ENCODE results near the gene KLHL21.
"Not testable (repeated sequence)": the region's sequence is repeated elsewhere in the genome, so short reads cannot be mapped to it uniquely, and the experiment has no call there.

KLHL21 gene

GRCh38 chr1:6584126-6585080 lies 18.3 kb downstream of the KLHL21 start:
- DNase-seq (ENCODE audit: low spot score) = no peak

DNA sequence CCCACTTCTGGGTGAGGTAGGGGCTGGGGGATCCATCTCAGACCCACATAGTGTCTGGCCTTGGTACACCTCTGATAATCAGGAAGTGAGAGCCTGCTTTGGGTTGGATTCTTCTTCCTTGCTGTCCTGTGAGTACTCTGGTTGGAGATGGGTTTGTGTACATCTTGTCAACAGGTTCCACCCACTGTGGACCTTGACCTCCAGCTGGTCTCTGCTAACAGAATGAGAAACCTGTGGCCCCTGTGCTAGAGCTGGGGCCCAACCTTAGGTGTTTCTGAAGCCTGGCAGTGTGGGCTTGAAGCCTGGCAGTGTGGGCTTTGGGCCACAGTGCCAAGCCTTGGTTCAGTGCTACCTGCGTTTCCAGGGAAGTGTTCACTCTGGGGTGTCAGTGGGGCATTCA lies 20.3 kb downstream of the KLHL21 start:
- DNase-seq (ENCODE audit: low spot score) = no peak

DNA sequence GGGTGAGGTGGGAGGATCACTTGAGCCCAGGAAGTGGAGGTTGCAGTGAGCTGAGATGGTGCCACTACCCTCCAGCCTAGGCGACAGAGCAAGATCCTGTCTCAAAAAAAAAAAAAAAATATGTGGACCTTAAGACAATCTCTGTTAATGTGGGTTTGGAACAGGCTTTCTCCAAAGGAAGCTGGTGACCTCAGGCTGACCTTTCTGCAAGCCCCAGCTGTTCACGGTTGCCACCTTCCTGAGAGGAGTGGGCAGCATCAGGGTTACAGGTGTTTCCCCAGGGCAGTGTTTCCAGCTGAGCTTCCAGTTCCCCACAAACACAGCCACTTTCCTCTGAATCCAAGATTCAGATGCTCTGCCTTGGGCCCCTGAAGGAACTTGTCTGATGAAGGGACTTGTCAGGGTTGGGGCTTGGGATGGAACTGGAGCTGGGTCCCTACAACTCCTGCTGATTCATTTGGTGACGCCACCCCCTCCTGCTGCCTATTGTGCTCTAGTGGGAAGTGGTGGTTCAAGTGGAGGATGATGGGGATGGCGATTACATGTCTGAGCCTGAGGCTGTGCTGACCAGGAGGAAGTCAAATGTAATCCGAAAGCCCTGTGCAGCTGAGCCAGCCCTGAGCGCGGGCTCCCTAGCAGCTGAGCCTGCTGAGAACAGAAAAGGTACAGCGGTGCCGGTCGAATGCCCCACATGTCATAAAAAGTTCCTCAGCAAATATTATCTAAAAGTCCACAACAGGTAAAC lies 20.9 kb downstream of the KLHL21 start:
- no peak for DNase-seq (ENCODE audit: low spot score)

- no peak for DNase-seq (ENCODE audit: low spot score)
These were observed 21.9 kb downstream of the KLHL21 start for GRCh38 chr1:6580593-6581409.

DNA sequence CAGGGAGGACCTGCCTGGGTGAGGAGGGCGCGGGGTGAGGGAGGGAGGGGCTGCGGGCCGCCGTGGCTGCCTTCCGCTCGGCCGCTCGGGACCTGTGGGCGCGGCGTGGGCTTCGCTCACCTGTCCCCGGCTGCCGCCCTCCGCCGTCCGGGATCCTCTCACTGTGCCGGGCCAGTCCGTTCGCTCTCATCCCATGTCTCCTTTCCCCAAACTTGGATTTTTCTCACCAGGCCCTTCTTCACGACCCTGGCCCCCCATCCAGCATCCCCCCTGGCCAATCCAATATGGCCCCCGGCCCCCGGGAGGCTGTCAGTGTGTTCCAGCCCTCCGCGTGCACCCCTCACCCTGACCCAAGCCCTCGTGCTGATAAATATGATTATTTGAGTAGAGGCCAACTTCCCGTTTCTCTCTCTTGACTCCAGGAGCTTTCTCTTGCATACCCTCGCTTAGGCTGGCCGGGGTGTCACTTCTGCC lies 22.5 kb downstream of the KLHL21 start:
- no peak for DNase-seq (ENCODE audit: low spot score)

DNA sequence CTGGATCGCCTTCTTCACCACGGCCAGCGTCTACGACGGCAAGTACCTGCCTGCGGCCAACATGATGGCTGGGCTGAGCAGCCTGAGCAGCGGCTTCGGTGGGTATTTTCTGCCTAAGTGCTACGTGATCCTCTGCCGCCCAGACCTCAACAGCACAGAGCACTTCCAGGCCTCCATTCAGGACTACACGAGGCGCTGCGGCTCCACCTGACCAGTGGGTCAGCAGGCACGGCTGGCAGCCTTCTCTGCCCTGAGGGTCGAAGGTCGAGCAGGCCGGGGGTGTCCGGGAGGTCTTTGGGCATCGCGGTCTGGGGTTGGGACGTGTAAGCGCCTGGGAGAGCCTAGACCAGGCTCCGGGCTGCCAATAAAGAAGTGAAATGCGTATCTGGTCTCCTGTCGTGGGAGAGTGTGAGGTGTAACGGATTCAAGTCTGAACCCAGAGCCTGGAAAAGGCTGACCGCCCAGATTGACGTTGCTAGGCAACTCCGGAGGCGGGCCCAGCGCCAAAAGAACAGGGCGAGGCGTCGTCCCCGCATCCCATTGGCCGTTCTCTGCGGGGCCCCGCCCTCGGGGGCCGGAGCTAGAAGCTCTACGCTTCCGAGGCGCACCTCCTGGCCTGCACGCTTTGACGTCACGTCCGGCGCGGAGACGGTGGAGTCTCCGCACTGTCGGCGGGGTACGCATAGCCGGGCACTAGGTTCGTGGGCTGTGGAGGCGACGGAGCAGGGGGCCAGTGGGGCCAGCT lies 23.1 kb downstream of the KLHL21 start, which contains the start of gene ZBTB48:
Gene ZBTB48, plus strand, starts transcription at position 621 of the 745 bp plus-strand sequence. CDS start 616 bp downstream, outside the sequence.
- peak; percentile 99 for DNase-seq (ENCODE audit: low spot score)

DNA sequence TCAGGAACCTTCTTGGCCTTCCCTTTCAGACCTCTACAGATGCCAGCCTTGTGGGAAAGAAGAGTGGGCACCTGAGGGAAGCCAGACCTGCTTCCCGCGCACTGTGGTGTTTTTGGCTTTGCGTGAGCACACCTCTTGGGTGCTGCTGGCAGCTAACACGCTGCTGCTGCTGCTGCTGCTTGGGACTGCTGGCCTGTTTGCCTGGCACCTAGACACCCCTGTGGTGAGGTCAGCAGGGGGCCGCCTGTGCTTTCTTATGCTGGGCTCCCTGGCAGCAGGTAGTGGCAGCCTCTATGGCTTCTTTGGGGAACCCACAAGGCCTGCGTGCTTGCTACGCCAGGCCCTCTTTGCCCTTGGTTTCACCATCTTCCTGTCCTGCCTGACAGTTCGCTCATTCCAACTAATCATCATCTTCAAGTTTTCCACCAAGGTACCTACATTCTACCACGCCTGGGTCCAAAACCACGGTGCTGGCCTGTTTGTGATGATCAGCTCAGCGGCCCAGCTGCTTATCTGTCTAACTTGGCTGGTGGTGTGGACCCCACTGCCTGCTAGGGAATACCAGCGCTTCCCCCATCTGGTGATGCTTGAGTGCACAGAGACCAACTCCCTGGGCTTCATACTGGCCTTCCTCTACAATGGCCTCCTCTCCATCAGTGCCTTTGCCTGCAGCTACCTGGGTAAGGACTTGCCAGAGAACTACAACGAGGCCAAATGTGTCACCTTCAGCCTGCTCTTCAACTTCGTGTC lies 23.9 kb downstream of the KLHL21 start:
- DNase-seq (ENCODE audit: low spot score) = no peak

GRCh38 chr1:6577831-6578525 lies 24.7 kb downstream of the KLHL21 start:
- no peak for DNase-seq (ENCODE audit: low spot score)

DNA sequence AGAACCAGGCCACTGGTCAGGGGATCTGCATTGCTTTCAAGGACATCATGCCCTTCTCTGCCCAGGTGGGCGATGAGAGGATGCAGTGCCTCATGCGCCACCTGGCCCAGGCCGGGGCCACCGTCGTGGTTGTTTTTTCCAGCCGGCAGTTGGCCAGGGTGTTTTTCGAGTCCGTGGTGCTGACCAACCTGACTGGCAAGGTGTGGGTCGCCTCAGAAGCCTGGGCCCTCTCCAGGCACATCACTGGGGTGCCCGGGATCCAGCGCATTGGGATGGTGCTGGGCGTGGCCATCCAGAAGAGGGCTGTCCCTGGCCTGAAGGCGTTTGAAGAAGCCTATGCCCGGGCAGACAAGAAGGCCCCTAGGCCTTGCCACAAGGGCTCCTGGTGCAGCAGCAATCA lies 27.9 kb downstream of the KLHL21 start:
- DNase-seq (ENCODE audit: low spot score) = no peak

GRCh38 chr1:6574025-6574620 lies 28.5 kb downstream of the KLHL21 start:
- no peak for DNase-seq (ENCODE audit: low spot score)

DNA sequence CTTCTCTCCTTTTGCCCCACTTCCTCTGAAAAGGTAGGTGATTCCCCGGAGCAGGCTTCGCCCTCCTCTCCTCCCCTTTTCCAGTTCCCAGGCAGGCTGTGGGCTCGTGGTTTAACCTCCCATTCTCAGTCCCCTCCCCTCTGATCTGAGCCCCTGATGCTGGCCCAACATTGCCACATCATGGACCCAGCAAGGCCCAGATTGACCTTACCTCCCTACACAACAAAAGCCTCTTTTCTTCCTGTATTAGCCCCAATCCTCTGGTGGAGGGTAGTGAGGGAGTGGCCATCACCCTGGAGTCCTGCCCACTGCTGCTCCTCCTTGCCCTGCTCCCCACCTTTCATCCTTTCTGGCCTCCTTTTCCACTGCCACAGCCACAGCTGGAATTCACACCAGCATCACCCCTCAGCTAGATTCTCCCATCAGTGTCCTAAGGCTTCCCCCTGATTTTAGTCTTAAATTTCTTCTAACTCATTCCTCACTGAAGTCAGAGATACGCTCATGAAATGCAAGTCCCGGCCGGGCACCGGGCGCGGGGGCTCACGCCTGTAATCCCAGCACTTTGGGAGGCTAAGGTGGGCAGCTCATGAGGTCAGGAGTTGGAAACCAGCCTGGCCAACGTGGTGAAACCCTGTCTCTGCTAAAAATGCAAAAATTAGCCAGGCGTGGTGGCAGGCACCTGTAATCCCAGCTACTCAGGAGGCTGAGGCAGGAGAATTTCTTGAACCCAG lies 29.9 kb downstream of the KLHL21 start:
- DNase-seq (ENCODE audit: low spot score) = no peak

DNA sequence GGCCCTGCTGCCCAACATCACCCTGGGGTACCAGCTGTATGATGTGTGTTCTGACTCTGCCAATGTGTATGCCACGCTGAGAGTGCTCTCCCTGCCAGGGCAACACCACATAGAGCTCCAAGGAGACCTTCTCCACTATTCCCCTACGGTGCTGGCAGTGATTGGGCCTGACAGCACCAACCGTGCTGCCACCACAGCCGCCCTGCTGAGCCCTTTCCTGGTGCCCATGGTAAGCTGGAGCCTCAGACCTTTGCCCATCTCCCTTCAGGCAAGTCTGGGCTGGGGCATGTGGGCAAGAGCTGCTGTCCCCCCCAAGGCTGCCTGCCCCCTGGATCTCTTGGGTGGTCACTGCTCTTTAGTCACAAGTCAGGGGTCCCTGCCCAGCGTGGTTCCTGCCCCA lies 31.7 kb downstream of the KLHL21 start:
- DNase-seq (ENCODE audit: low spot score) = no peak

GRCh38 chr1:6570100-6570499 lies 32.6 kb downstream of the KLHL21 start:
- no peak for DNase-seq (ENCODE audit: low spot score)

DNA sequence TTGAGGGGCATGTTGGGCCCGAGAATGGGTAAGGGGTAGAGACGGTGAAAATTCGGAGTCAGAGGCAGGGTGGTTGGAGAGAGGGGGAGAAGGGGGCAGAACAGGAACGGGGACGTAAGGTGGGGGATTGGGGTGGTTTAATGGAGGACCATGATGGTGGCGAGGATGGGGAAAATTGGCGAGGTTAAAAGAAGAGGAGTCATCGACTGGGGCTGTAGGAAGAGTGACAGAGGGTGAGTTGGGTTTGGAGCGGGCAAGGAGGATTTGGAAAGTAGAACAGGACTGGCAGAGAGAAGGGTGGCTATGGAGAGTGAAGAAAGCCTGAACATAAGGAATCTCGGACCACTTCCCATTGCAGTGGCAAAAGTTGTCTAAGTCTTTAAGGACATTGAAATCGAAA lies 33.6 kb downstream of the KLHL21 start:
- DNase-seq (ENCODE audit: low spot score) = no peak

DNA sequence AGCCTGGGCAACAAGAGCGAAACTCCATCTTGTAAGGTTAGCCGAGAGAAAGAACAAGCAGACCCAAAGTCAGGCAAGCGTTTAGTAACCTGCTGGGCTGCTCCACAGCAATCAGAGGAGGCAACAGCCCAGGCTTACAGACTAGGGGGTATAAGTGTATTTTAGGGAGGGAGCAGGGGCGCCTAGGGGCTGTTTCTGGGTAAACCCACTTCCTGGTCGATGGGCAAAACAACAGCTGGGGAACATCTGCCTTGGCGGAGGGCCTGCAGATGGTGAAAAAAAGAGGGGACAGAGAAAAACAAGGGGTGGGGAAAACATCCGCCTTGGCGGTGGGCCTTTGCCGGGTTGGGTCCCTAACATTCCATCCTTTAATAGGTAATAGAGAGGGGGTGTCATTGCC lies 42.4 kb downstream of the KLHL21 start:
- DNase-seq (ENCODE audit: low spot score) = no peak

GRCh38 chr1:6559161-6559560 lies 43.5 kb downstream of the KLHL21 start:
- not testable (repeated sequence) for DNase-seq (ENCODE audit: low spot score)

DNA sequence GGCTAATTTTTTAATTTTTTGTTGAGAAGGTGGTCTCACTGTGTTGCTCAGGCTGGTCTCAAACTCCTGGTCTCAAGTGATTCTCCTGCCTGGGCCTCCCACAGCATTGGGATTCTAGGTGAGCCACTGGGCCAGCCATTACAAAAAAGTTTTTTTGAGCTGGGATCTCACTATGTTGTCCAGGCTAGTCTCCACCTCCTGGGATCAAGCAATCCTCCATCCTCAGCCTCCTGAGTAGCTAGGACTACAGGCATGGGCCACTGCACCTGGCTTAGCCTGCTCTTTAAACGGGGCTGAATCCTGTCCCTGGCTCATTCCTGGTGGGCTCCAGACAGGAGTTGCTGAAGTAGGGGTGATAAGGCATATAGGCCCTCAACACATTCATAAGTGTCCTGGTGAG lies 45.1 kb downstream of the KLHL21 start:
- no peak for DNase-seq (ENCODE audit: low spot score)

DNA sequence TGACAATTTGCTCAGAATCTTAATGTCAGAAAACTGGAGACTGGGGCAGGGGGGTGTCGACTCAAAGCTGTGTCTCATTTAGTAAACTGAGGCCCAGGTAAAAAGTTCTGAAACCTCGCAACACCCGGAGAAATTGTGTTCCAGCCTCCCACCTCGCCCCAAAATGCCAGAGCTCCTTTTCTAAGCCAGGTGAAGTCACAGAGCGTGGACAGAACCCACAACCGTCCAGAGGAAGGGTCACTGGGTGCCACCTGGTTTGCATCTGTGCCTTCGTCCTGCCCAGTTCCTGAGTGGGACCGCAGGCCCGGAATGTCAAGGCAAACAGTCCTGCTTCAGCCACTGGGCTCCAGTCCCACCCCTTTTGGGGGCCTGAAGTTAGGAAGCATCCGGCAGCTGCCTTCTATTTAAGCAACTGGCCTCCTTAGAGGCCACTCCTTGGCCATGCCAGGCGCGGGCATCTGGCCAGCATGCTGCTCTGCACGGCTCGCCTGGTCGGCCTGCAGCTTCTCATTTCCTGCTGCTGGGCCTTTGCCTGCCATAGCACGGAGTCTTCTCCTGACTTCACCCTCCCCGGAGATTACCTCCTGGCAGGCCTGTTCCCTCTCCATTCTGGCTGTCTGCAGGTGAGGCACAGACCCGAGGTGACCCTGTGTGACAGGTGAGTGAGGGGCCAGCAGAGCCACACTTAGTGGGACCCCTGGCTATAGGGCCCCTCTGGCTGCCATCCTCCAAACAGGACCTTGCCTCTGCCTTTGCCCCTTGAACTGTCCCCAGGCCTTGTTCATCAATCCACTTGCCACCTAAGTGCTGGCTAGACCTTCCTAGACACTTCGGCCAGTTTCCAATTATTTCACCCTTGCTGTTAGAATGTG lies 47.5 kb downstream of the KLHL21 start, which contains the start of gene TAS1R1:
Gene TAS1R1, plus strand, starts transcription at position 401 of the 872 bp plus-strand sequence. Its CDS starts 67 bp downstream, at position 468.
- peak; percentile 52 for DNase-seq (ENCODE audit: low spot score)
